Prostate gland (tissue), 2 donors: ENCODE measurements around the gene OSBPL3.

ENCODE experiments used
- POLR2A ChIP-seq: fragments of 450-650 bp; IDR thresholded peaks from one replicate; pipeline ENCODE4 v1.6.1; 2016; ENCODE audit warnings: antibody characterized with exemption, mild to moderate bottlenecking
- TF ChIP-seq, protein P1 (sequence below), 4 experiments: fragments of 200-600 bp in 2 of 4; fragments of 450-650 bp in 2 of 4; sonication (generic) in 2 of 4; IDR thresholded peaks; 1 replicate in 3 of 4; 2 replicates in 1 of 4; pipeline ENCODE4 v1.5.1; 2016 to 2019; ENCODE audit warnings: antibody characterized with exemption in 4 of 4, mild to moderate bottlenecking in 2 of 4, moderate library complexity in 2 of 4

DNA sequence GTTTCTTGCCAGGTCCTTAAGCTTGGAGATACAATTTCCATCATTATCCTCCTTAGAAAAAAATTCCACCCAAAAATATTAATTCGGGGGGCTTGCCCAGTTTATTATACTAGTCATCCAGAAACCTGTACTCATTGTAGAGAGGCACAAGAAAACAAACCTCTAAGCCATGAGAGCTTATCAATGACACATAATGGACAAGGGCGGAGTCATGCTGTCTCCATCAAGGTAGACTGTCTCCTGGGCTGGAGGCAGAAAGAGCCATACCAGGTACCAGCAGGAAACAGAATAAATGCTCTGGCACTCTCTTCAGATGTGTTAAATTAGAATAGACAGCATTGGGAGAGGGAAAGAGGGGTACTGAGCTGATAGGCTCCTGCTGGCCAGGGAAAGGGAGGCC, 153.0 kb downstream of the OSBPL3 start:
- TF ChIP-seq, protein P1, sequence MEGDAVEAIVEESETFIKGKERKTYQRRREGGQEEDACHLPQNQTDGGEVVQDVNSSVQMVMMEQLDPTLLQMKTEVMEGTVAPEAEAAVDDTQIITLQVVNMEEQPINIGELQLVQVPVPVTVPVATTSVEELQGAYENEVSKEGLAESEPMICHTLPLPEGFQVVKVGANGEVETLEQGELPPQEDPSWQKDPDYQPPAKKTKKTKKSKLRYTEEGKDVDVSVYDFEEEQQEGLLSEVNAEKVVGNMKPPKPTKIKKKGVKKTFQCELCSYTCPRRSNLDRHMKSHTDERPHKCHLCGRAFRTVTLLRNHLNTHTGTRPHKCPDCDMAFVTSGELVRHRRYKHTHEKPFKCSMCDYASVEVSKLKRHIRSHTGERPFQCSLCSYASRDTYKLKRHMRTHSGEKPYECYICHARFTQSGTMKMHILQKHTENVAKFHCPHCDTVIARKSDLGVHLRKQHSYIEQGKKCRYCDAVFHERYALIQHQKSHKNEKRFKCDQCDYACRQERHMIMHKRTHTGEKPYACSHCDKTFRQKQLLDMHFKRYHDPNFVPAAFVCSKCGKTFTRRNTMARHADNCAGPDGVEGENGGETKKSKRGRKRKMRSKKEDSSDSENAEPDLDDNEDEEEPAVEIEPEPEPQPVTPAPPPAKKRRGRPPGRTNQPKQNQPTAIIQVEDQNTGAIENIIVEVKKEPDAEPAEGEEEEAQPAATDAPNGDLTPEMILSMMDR (IDR thresholded peaks at IDR 0.05): no peak
- no peak for TF ChIP-seq POLR2A
